ENCODE data around the gene RERE.

The RERE gene

DNA sequence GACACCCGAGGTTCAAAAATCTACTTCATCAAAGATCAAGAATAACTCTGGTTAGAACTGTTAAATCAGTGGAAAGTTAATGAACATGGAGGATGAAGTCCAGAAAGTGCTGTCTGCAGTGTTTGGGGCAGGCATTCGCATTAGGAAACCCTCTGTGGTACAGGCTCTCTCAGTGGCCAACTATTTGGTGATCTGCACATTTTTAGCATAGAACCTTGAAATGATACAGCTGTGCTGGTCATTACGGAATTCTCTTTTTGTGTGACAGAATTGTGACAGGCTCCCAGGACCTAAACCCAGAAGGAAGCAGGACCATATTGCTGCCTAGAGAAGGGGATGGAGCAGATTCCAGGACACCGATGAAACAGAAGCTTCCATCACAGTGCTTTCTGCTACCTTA, 410.5 kb downstream of the RERE start:
- Mint-ChIP-seq H3K36me3 (ENCODE audit: low read depth) (peaks cover 91% of the 10 kb centered on the region), H3K9me3 (no peaks in the 10 kb centered on the region), H3K27me3 (no peaks in the 10 kb centered on the region), H3K27ac (no peak overlapping the region), H3K4me3 (no peak overlapping the region), H3K4me1 (ENCODE audit: low read depth) (peaks cover 36% of the 10 kb centered on the region)
- intact Hi-C loops (cut with micrococcal nuclease) = no loop called here

DNA sequence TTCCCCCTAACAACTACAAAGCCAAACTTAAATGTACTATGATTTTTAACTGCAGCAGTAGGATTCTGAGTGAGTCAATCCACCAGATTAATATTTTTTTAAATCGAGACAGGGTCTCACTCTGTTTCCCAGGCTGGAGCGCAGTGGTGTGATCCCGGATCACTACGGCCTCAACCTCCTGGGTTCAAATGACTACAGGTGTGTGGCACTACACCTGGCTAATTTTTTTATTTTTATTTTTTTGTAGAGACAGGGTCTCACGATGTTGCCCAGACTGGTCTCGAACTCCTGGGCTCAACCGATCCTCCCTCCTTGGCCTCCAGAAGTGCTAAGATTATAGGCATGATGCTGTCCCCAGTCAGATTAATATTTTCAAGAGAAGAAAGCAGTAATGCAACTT, 411.4 kb downstream of the RERE start:
- no peaks in the 10 kb centered on the region for H3K27me3 Mint-ChIP-seq
- no peaks in the 10 kb centered on the region for H3K9me3 Mint-ChIP-seq
- no peak overlapping the region for H3K27ac Mint-ChIP-seq
- H3K4me1 Mint-ChIP-seq (ENCODE audit: low read depth) = peaks cover 36% of the 10 kb centered on the region
- intact Hi-C loops (cut with micrococcal nuclease) = no loop called here
- H3K4me3 Mint-ChIP-seq = no peak overlapping the region
- peaks cover 93% of the 10 kb centered on the region for H3K36me3 Mint-ChIP-seq (ENCODE audit: low read depth)

DNA sequence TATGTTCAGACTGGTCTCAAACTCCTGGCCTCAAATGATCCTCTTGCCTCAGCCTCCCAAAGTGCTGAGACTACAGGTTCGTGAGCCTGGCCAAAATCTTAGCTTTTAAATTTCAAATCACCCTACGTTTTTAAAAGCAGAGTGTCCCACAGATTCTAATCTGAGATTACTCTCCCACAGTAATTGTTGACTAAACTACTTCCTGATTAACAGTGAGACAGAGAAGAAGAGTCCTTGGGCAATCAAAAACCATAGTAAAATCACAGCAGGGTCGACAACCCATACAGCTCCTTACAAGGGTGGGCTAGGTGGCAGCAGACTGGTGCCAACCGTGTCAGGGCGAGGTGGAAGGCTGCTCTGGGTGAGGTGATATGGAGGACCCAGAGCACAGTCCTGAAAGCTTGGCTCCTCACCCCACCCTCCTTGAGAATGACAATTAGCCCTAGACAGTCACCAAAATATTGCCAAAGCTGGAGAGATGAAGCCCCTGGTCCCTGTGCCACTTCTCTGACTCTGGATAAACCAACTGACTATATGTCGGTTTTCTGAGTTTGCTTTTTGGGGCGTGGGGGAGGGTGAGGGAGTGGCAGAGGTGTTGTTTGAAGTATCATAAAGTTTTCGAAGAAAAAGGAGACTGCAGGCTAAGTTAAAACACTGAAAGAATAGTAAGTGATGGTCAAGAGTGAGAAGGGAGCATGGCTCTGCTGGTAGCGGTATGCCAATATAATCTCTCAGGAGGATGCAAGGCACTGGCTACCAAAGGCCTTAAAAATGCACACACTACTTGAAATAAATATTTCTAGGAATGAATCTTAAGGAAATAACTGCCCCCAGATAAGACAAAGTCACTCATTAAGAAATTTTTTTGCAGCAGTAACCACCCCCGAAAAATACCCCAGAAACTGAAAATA, 412.7 kb downstream of the RERE start:
- peaks cover 87% of the 10 kb centered on the region for H3K36me3 Mint-ChIP-seq (ENCODE audit: low read depth)
- peaks cover 24% of the 10 kb centered on the region for H3K4me1 Mint-ChIP-seq (ENCODE audit: low read depth)
- H3K27me3 Mint-ChIP-seq = no peaks in the 10 kb centered on the region
- no peak overlapping the region for H3K4me3 Mint-ChIP-seq
- no peaks in the 10 kb centered on the region for H3K9me3 Mint-ChIP-seq
- intact Hi-C loops (cut with micrococcal nuclease) = no loop called here
- H3K27ac Mint-ChIP-seq = no peak overlapping the region

DNA sequence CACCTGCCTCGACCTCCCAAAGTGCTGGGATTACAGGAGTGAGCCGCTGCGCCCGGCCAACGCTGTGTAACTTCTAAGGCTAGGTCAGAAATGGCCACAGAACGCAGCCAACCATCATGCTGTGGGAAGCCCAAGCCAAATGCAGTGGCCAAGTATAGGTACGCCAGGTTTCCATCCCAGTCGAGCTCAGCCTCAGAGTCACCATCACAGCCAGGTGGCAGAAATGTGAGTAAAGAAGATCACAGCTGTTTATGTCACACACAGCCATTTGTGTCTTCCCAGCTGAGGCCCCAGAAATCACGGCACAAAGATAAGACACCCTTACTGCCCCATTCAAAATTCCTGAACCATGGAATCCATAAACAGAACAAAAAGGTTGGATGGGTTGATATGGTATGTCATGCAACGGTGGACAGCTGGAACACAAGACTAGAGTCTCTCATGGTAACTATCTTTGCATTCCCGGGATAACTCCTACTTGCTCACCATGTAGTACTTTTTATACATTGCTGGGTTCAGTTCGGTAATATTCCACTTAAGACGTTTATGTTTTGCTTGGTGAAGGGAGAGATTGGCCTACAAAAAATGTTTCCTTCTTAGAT, 415.2 kb downstream of the RERE start:
- Mint-ChIP-seq H3K27ac (no peak overlapping the region), H3K4me1 (ENCODE audit: low read depth) (peaks cover 32% of the 10 kb centered on the region), H3K4me3 (no peak overlapping the region), H3K9me3 (no peaks in the 10 kb centered on the region), H3K27me3 (no peaks in the 10 kb centered on the region), H3K36me3 (ENCODE audit: low read depth) (peaks cover 89% of the 10 kb centered on the region)
- intact Hi-C loops (cut with micrococcal nuclease) = no loop called here

DNA sequence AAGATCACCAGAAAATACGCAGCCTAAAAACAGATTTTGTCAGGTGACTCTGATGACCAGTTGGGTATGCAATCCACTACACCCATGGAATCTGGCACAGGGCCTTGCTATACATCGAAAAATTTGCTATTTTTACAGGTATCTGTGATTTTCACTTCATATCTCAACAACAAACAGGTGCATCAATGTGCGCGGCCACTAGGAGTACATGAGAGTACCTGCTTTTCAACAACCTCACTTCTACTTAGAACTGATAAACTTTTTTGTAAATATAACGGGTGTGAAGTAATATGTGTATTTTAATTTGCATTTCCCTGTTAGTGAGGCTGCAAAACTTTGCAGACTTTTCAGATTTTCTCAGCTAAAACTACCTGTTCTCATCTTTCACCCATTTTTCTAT, 418.8 kb downstream of the RERE start:
- H3K4me3 Mint-ChIP-seq = no peak overlapping the region
- H3K36me3 Mint-ChIP-seq (ENCODE audit: low read depth) = peaks cover 79% of the 10 kb centered on the region
- no peaks in the 10 kb centered on the region for H3K27me3 Mint-ChIP-seq
- H3K9me3 Mint-ChIP-seq = no peaks in the 10 kb centered on the region
- H3K4me1 Mint-ChIP-seq (ENCODE audit: low read depth) = peaks cover 50% of the 10 kb centered on the region
- H3K27ac Mint-ChIP-seq = peak overlapping the region; percentile 66
- intact Hi-C loops (cut with micrococcal nuclease) = no loop called here

DNA sequence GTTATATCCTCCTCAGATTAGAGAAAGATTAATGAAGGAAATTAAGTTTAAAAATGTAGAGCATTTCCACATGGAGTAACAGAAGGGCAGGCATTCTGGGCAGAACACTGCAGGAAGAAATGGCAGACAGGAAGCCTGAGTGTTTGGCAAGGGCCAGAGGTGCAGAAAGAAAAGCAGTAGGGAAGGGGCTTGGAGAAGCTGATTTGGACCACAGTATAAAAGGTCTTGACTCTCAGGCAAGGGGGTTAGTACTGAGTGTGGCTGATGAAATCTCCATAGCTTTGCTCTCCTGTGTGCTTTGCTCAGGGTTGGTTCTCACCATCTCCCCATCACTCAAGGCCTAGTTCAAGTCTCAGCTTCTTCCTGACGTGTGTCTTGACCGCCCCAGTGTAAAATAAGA, 419.4 kb downstream of the RERE start:
- Mint-ChIP-seq H3K27me3 (no peaks in the 10 kb centered on the region), H3K4me1 (ENCODE audit: low read depth) (peaks cover 50% of the 10 kb centered on the region), H3K36me3 (ENCODE audit: low read depth) (peaks cover 79% of the 10 kb centered on the region), H3K4me3 (no peak overlapping the region), H3K9me3 (no peaks in the 10 kb centered on the region), H3K27ac (peak overlapping the region; percentile 66)
- intact Hi-C loops (cut with micrococcal nuclease) = no loop called here

DNA sequence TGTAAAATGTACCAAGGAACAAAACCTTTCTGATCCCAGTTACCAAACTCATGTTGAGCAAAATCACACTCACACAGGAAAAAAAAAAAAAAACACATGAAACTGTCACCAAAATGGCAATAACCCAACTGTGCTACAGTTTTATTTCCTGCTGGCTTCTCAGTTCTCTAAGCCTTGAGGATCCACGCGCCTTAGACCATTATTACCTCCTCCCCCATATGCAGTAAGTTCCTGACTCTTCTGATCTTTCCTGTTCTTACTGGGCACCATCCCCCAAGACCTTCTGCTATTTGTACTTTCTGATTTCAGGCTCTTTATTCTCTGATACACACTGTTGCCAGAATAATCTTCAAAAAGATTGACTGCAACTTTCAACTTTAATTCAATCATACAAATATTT, 419.9 kb downstream of the RERE start:
- H3K4me1 Mint-ChIP-seq (ENCODE audit: low read depth) = peaks cover 52% of the 10 kb centered on the region
- no peaks in the 10 kb centered on the region for H3K27me3 Mint-ChIP-seq
- peak overlapping the region; percentile 66 for H3K27ac Mint-ChIP-seq
- H3K9me3 Mint-ChIP-seq = no peaks in the 10 kb centered on the region
- no peak overlapping the region for H3K4me3 Mint-ChIP-seq
- intact Hi-C loops (cut with micrococcal nuclease) = no loop called here
- peaks cover 79% of the 10 kb centered on the region for H3K36me3 Mint-ChIP-seq (ENCODE audit: low read depth)

DNA sequence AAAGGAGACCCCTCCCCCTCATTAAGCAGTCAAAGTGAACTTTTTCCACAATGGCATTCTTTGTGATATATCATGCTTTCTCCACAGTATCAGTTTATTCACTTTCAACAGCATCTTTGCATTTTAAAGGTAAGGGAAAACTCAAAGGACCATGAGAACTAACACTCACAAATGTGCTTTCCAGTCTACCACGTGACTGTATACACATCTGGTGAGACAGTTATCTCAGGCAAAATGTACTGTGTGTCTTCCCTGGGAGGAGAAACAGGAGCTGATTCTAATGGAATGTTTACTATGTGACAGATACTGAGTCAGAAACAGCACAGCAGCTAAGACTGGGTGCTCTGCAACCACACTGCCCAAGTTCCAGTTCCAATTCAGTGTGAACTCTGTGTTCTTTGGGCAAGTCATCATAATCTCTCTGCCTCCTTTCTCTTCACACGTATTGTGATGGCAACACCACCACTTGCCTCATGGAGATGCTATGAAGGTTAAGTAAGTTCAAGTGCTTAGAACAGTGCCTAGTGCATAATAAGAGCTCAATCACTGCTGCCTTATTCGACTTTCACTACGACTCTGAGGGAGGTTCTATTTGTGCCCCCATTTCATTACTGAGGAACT, 420.5 kb downstream of the RERE start:
- Mint-ChIP-seq H3K27ac (peak overlapping the region; percentile 66), H3K36me3 (ENCODE audit: low read depth) (peaks cover 79% of the 10 kb centered on the region), H3K4me1 (ENCODE audit: low read depth) (peaks cover 57% of the 10 kb centered on the region), H3K9me3 (no peaks in the 10 kb centered on the region), H3K27me3 (no peaks in the 10 kb centered on the region), H3K4me3 (no peak overlapping the region)
- intact Hi-C loops (cut with micrococcal nuclease) = no loop called here

DNA sequence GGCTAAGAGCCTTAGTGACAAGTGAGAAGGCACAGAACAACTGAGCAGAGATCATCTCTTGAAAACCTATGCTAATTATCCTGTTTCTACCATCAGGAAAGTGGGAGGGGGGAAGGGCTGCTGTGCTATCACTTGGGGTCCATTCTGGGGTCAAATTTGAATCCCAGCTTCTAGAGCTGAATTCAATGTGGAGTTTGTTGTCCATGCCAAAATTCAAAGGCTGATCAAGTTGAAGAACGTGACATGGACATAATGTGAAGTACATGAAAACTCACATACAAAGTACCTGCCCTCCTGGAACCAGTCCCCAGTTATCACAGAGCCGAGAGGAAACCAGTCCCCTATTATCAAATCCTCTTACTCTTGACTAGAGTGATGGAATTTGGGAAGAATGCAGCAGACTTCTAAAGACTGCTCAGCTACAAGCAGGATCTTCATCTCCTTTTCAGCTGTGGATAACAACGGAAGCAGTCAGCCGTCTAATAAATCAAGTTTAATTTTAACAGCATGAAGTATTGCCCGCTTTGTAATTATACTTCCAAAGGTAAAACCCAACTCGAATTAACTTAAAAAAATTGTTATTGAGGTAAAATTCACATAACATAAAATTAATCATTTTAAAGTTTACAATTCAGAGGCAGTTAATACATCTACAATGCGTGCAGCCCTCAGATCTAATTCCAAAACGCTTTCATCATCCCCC, 421.2 kb downstream of the RERE start:
- H3K9me3 Mint-ChIP-seq = no peaks in the 10 kb centered on the region
- peaks cover 61% of the 10 kb centered on the region for H3K4me1 Mint-ChIP-seq (ENCODE audit: low read depth)
- H3K36me3 Mint-ChIP-seq (ENCODE audit: low read depth) = peaks cover 80% of the 10 kb centered on the region
- H3K27ac Mint-ChIP-seq = peak overlapping the region; percentile 76
- intact Hi-C loops (cut with micrococcal nuclease) = no loop called here
- H3K4me3 Mint-ChIP-seq = no peak overlapping the region
- no peaks in the 10 kb centered on the region for H3K27me3 Mint-ChIP-seq

DNA sequence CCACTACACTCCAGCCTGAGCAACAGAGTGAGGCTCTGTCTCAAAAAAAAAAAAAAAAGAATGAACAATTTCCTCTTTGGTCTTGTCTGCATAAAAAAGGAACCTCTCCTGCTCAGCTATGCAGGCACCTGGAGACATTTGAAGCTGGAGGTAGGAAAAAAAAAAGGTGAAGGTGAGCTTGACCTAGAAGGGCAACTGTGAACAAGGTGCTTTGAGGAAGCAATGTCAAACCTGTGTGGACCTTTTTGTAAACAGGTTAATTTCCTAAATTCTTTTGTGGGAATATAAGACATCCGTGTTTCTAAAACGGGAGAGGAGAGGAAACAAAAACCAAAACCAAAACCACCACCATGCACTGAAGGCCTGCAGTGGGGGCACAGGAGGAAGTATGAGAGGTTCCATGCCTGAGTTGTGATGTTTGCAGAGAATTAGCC, 422.0 kb downstream of the RERE start:
- no peaks in the 10 kb centered on the region for H3K9me3 Mint-ChIP-seq
- H3K4me1 Mint-ChIP-seq (ENCODE audit: low read depth) = peaks cover 69% of the 10 kb centered on the region
- intact Hi-C loops (cut with micrococcal nuclease) = no loop called here
- peak overlapping the region; percentile 60 for H3K4me3 Mint-ChIP-seq
- peaks cover 80% of the 10 kb centered on the region for H3K36me3 Mint-ChIP-seq (ENCODE audit: low read depth)
- H3K27ac Mint-ChIP-seq = peak overlapping the region; percentile 76
- H3K27me3 Mint-ChIP-seq = no peaks in the 10 kb centered on the region

DNA sequence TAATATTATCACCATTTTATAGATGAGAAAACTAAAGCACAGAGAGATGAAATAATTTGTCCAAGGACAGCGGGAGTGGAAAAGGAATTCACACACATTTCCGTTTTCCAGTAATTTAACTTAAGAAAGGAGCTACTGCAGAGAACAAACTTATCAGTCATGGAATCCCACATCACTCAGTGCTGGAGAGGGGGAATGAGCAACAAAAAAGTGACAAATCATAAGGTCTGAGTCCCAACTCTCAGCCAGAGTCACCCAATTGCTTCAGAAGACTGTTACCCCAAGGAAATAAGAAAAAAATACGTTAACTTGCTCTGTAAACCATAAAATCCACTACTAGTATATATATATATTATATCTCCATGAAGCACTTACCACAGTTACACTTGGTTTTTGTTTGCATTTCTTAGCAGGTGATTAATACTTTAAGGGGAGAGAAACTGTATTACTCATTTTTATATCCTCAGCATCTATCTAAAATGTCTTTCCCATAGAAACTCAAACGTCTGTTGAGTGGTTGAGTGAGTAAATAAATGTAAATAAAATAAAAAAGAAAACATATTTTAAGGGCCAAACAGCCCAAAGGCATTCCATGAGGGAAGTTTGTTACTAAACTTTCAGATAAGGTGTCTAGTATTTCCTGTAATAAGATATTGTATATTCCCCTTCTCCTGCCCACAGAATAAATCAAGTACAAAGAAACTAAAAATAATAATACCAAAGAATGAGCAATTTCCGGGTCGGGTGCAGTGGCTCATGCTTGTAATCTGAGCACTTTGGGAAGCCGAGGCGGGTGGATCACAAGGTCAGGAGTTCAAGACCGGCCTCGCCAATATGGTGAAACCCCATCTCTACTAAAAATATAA, 422.8 kb downstream of the RERE start:
- peaks cover 86% of the 10 kb centered on the region for H3K36me3 Mint-ChIP-seq (ENCODE audit: low read depth)
- H3K4me3 Mint-ChIP-seq = peak overlapping the region; percentile 60
- intact Hi-C loops (cut with micrococcal nuclease) = no loop called here
- no peaks in the 10 kb centered on the region for H3K9me3 Mint-ChIP-seq
- H3K27ac Mint-ChIP-seq = peak overlapping the region; percentile 76
- peaks cover 76% of the 10 kb centered on the region for H3K4me1 Mint-ChIP-seq (ENCODE audit: low read depth)
- H3K27me3 Mint-ChIP-seq = no peaks in the 10 kb centered on the region

DNA sequence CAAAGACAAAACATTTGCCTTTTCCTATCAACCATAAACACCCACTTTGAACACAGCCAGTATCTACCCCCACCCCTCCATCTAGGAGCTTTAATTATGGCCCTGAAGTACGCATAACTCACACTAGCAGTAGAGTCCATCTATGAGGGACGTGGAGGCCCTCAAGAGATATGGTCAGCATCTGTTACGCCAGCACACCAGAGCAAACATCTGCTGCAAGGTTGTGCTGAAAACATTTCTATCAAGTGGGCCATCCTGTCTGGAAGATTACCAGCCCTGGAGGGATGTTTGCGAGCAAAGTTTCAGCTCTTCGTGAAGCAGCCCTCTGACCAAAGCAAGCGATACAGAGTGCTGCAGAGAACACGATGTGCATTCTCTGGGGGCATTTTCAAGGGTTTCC, 424.9 kb downstream of the RERE start:
- Mint-ChIP-seq H3K27ac (no peak overlapping the region), H3K36me3 (ENCODE audit: low read depth) (peaks cover 84% of the 10 kb centered on the region)

DNA sequence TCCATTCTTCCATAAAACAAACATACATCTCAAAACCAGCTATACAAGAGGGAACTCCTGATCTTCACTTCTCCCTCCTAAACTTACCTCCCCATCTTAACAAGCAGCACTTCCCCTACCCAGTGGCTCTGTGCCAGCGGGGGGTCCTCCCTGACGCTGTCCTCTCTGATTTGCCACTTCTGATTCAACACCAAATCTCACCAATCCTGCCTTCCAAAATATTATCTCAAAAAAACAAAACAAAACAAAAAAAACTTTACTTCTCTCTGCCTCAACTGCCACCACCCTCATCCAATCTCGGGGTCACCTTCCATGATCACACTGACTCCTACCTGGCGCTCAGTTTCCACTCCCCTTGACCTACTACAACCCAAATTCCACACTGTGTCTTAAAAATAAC, 426.7 kb downstream of the RERE start:
- H3K9me3 Mint-ChIP-seq = no peaks in the 10 kb centered on the region
- H3K4me1 Mint-ChIP-seq (ENCODE audit: low read depth) = peaks cover 68% of the 10 kb centered on the region
- intact Hi-C loops (cut with micrococcal nuclease) = no loop called here
- no peak overlapping the region for H3K4me3 Mint-ChIP-seq
- H3K27me3 Mint-ChIP-seq = no peaks in the 10 kb centered on the region
- peaks cover 83% of the 10 kb centered on the region for H3K36me3 Mint-ChIP-seq (ENCODE audit: low read depth)
- peak overlapping the region; percentile 43 for H3K27ac Mint-ChIP-seq

More for the DNA sequence above, 424.9 kb downstream of the RERE start:
- Mint-ChIP-seq H3K27me3 (no peaks in the 10 kb centered on the region), H3K4me1 (ENCODE audit: low read depth) (peaks cover 73% of the 10 kb centered on the region), H3K9me3 (no peaks in the 10 kb centered on the region), H3K4me3 (no peak overlapping the region)
- intact Hi-C loops (cut with micrococcal nuclease) = no loop called here
